WERI-Rb-1 (cell line): Measurements from ENCODE around the gene DDX6.

ENCODE experiments used
- DNase-seq: peaks from one replicate; pipeline ENCODE4 v3.0.0-alpha.2; 2020
- H3K27ac ChIP-seq: fragments of 250-450 bp; sonication (Bioruptor Pico); 2 replicates; pipeline ENCODE4 v1.5.1; 2020; ENCODE audit warnings: mild to moderate bottlenecking, moderate library complexity
- H3K27me3 ChIP-seq: fragments of 250-450 bp; sonication (Bioruptor Pico); 2 replicates; pipeline ENCODE4 v1.5.1; 2021; ENCODE audit warnings: mild to moderate bottlenecking, low read depth, moderate library complexity; ENCODE audit not compliant: insufficient read depth, severe bottlenecking
- H3K36me3 ChIP-seq: fragments of 250-450 bp; sonication (Bioruptor Pico); 2 replicates; pipeline ENCODE4 v1.5.1; 2020; ENCODE audit warnings: mild to moderate bottlenecking, moderate library complexity
- H3K4me3 ChIP-seq: 2 replicates; pipeline ENCODE4 v1.5.1; 2011; ENCODE audit warnings: low read depth, mild to moderate bottlenecking, control low read depth, low read length
- H3K9me3 ChIP-seq: fragments of 250-450 bp; sonication (Bioruptor Pico); 2 replicates; pipeline ENCODE4 v1.5.1; 2021; ENCODE audit warnings: mild to moderate bottlenecking, moderate library complexity; ENCODE audit not compliant: severe bottlenecking
- CTCF ChIP-seq: IDR thresholded peaks from 2 replicates; pipeline ENCODE4 v1.5.1; 2011; ENCODE audit warnings: low read depth, mild to moderate bottlenecking, control low read depth, inconsistent platforms, low read length

The DDX6 gene

DNA sequence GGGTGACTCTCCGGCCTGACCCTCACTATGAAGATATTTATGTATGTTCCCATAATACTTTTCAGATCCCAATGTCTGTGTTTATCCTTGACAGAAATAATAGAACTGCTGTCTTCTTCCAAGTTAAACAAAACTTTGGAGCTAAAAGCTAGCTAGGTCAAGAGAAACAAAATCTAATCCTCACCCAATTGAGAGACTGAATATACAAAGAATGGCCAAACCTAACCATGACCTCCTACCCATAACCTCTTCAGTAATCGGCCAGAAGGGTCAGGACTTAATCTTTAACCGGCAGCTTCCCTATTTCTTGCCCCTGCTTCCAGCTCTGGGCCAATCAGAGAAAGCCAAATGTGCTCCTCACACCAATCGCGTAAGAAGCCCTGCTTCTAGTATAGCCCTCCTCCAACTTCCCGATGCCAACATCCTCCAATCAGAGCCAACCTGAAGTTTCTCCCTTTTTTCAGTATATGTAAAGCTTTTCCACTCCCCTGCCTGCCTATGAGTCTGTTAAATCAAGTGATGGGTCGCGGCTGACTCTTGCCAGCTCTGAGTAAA lies 1.7 kb upstream of the DDX6 start:
- TF ChIP-seq CTCF, result no peak

GRCh38 chr11:118791961-118792569 lies 1.1 kb upstream of the DDX6 start:
- peak; percentile 43 for DNase-seq
- Histone ChIP-seq H3K36me3 (peaks cover 12% of the 10 kb centered on the region), H3K27me3 (no peaks in the 10 kb centered on the region), H3K27ac (peak overlapping the region; percentile 100), H3K4me3 (peak overlapping the region; percentile 99), H3K9me3 (no peaks in the 10 kb centered on the region)
- no peak for TF ChIP-seq CTCF

More for the DNA sequence above, 1.7 kb upstream of the DDX6 start:
- peak overlapping the region; percentile 100 for H3K27ac ChIP-seq
- peak overlapping the region; percentile 99 for H3K4me3 ChIP-seq
- no peaks in the 10 kb centered on the region for H3K9me3 ChIP-seq
- DNase-seq, result peak; percentile 68
- H3K27me3 ChIP-seq, result no peaks in the 10 kb centered on the region
- H3K36me3 ChIP-seq, result peaks cover 12% of the 10 kb centered on the region

- peak overlapping the region; percentile 100 for H3K27ac ChIP-seq
- H3K4me3 ChIP-seq, result peak overlapping the region; percentile 99
- no peaks in the 10 kb centered on the region for H3K27me3 ChIP-seq
- no peaks in the 10 kb centered on the region for H3K9me3 ChIP-seq
- H3K36me3 ChIP-seq, result peaks cover 22% of the 10 kb centered on the region
- peak; percentile 71 for DNase-seq
- TF ChIP-seq CTCF, result peak; percentile 58
Observed at GRCh38 chr11:118790357-118791110, 430 bp downstream of the DDX6 start.

DNA sequence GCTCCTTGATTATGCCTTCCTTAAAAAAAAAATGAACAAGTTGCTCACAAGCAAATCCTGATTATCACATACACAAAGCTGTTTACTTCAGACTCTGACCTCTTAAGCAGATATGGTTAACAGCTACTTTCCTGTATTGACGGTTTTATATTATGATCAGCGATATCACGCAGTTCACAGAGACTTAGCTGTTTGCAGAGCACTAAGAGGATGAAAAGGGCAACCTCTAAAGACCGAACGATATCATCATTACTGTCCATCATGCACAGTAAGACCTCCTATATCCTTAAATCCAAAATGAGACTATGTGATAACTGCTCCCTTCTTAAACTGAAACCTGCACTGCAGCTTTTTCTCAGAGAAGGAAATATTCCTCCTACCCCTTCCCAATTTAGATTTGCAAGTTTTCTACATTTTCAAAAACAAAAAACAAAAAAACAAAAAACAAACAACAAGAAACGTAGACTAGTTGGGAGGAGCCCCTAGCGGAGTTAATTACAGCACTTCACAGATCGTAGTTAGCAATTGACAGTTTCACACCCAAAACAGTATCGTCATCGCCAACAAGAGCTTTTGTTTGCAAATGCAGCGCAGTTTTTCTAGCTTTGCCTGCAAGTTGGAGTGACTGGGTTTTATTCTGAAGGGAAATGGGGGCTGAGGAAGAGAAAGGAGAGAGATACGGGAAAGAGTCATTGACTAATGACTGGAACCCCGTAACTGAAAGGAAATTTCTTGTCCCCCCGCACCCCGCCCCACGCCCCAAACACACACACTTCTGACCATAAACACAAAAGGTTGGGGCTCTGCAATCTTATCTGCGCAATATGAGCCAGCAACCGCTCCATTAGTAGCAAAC lies 1.2 kb downstream of the DDX6 start:
- Histone ChIP-seq H3K4me3 (peak overlapping the region; percentile 99), H3K27me3 (no peaks in the 10 kb centered on the region), H3K9me3 (no peaks in the 10 kb centered on the region), H3K36me3 (peaks cover 30% of the 10 kb centered on the region), H3K27ac (peak overlapping the region; percentile 100)
- DNase-seq, result no peak
- no peak for TF ChIP-seq CTCF

DNA sequence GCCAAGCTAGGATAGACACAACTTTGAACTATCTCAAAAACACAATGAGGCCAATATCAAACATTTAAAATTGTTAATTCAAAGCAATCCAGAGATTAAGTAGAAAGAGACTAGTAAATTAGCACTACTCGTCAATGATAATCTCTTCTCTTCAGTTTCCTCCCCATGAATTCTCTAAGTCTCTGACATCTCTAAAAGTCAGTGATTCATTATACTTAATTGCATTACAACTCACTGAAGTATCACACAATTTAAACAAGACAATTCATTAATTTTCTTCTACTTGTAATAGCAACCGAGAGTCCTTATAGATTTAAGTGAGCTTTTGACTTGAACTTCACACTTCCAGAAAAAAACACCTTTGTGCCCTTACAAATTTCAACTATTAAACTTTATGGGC lies 4.3 kb downstream of the DDX6 start:
- no peak for DNase-seq
- Histone ChIP-seq H3K27ac (no peak overlapping the region), H3K4me3 (no peak overlapping the region), H3K36me3 (peaks cover 49% of the 10 kb centered on the region), H3K9me3 (no peaks in the 10 kb centered on the region), H3K27me3 (no peaks in the 10 kb centered on the region)
- TF ChIP-seq CTCF, result no peak
